Gastroesophageal sphincter (tissue), 4 donors: ENCODE measurements around the gene BRINP3. TPM values are rescaled to one million over a fixed set of nuclear protein-coding genes. Genes with fewer than 3 reads are reported as not detected.
A peak's percentile ranks its signal among the peaks of the same experiment; 100 is the strongest.

Experiments used
- ATAC-seq: fragments of 150-250 bp; one replicate; pipeline ENCODE4 v1.9.1; 2016; ENCODE audit warnings: mild to moderate bottlenecking, moderate library complexity
- H3K27ac ChIP-seq, 4 donors: fragments of 200-600 bp; sonication (generic) in 3 of 4; 1 replicate in 3 of 4; 2 replicates in 1 of 4; pipeline ENCODE4 v1.5.1; 2016 to 2019
- H3K27me3 ChIP-seq: fragments of 200-600 bp; sonication (generic); one replicate; pipeline ENCODE4 v1.5.1; 2019
- H3K36me3 ChIP-seq, 2 donors: fragments of 200-600 bp; sonication (generic); one replicate each; pipeline ENCODE4 v1.5.1; 2019; ENCODE audit warnings: control low read depth in 1 of 2
- H3K4me1 ChIP-seq, 3 donors: fragments of 200-600 bp; sonication (generic); 1 replicate in 2 of 3; 2 replicates in 1 of 3; pipeline ENCODE4 v1.5.1; 2016 to 2019; ENCODE audit warnings: control low read depth in 2 of 3
- H3K4me3 ChIP-seq, 2 donors: fragments of 200-600 bp; sonication (generic); one replicate each; pipeline ENCODE4 v1.5.1; 2019; ENCODE audit warnings: mild to moderate bottlenecking in 1 of 2, moderate library complexity in 1 of 2
- H3K9me3 ChIP-seq, 3 donors: fragments of 200-600 bp; sonication (generic); one replicate each; pipeline ENCODE4 v1.5.1; 2017 to 2019; ENCODE audit warnings: control low read depth in 2 of 3
- CTCF ChIP-seq, 4 experiments: fragments of 200-600 bp in 2 of 4; fragments of 450-650 bp in 2 of 4; sonication (generic) in 1 of 4; IDR thresholded peaks; one replicate each; pipeline ENCODE4 v1.5.1; 2017 to 2019; ENCODE audit warnings: antibody characterized with exemption in 4 of 4, mild to moderate bottlenecking in 2 of 4, moderate library complexity in 2 of 4
- EP300 ChIP-seq: sonication (generic); formaldehyde crosslinking; IDR thresholded peaks from one replicate; pipeline ENCODE4 v1.6.1; 2017; ENCODE audit warnings: antibody characterized with exemption, mild to moderate bottlenecking
- POLR2A ChIP-seq, 2 donors: fragments of 450-650 bp; IDR thresholded peaks; one replicate each; pipeline ENCODE4 v1.6.1; 2017; ENCODE audit warnings: antibody characterized with exemption in 2 of 2, mild to moderate bottlenecking in 2 of 2, moderate library complexity in 1 of 2
- POLR2AphosphoS5 ChIP-seq: sonication (generic); formaldehyde crosslinking; IDR thresholded peaks from one replicate; pipeline ENCODE4 v1.6.1; 2017; ENCODE audit warnings: antibody characterized with exemption
- WGBS, 2 donors: methylation state at CpG; one replicate each; pipeline ENCODE4 v1.1.5; 2018; ENCODE audit warnings: low coverage in 1 of 2; 5-methylcytosine and 5-hydroxymethylcytosine counted together
- total RNA-seq, 4 donors: library from RNA; depleted of rRNA; stranded (reverse); fragments of >200 nt; gene quantifications; one replicate each; pipeline ENCODE4 v1.1.0, GENCODE V29; 2016

BRINP3 gene
- total RNA-seq, 4 donors from 2014 or later = 6.7 to 24.7 (median 12.0) TPM

GRCh38 chr1:190439447-190439846 is 38.2 kb downstream of the BRINP3 start:
- H3K27me3 ChIP-seq = no peaks in the 10 kb centered on the region
- ATAC-seq = no peak
- TF ChIP-seq CTCF (IDR thresholded peaks at IDR 0.05) (no peak), POLR2AphosphoS5 (no peak), POLR2A (IDR thresholded peaks at IDR 0.05) (no peak), EP300 (no peak)
- H3K4me1 ChIP-seq = no peaks in the 10 kb centered on the region
- H3K27ac ChIP-seq = no peak overlapping the region
- no peaks in the 10 kb centered on the region for H3K9me3 ChIP-seq
- H3K4me3 ChIP-seq = no peak overlapping the region
- no peaks in the 10 kb centered on the region for H3K36me3 ChIP-seq
- 42 to 51% methylated on average over 2 of the region's 2 CpGs for WGBS, 2 donors

- WGBS, 2 donors = 84 to 100% methylated on average over 1 of the region's 1 CpG
- TF ChIP-seq CTCF (IDR thresholded peaks at IDR 0.05) (peak in 1 of 4 experiments; percentile 9), EP300 (no peak)
- Histone ChIP-seq H3K36me3 (no peaks in the 10 kb centered on the region), H3K4me1 (no peaks in the 10 kb centered on the region), H3K9me3 (no peaks in the 10 kb centered on the region), H3K4me3 (no peak overlapping the region), H3K27ac (no peak overlapping the region), H3K27me3 (no peaks in the 10 kb centered on the region)
- no peak for ATAC-seq
Measured at GRCh38 chr1:190436615-190437014, 41.0 kb downstream of the BRINP3 start.

GRCh38 chr1:190429932-190430331 is 47.7 kb downstream of the BRINP3 start:
- H3K36me3 ChIP-seq = no peaks in the 10 kb centered on the region
- no peak overlapping the region for H3K27ac ChIP-seq
- H3K9me3 ChIP-seq = no peaks in the 10 kb centered on the region
- H3K4me3 ChIP-seq = no peak overlapping the region
- whole genome bisulfite sequencing, 2 donors = 74 to 76% methylated on average over 2 of the region's 2 CpGs
- no peaks in the 10 kb centered on the region for H3K4me1 ChIP-seq
- no peaks in the 10 kb centered on the region for H3K27me3 ChIP-seq
- TF ChIP-seq POLR2AphosphoS5 (no peak), POLR2A (IDR thresholded peaks at IDR 0.05) (no peak), EP300 (no peak)
- ATAC-seq = no peak

GRCh38 chr1:190429141-190429540 is 48.5 kb downstream of the BRINP3 start:
- H3K27ac ChIP-seq = no peak overlapping the region
- no peaks in the 10 kb centered on the region for H3K9me3 ChIP-seq
- TF ChIP-seq CTCF (IDR thresholded peaks at IDR 0.05) (no peak), POLR2A (IDR thresholded peaks at IDR 0.05) (no peak), POLR2AphosphoS5 (no peak), EP300 (no peak)
- no peaks in the 10 kb centered on the region for H3K36me3 ChIP-seq
- no peak for ATAC-seq
- H3K4me1 ChIP-seq = no peaks in the 10 kb centered on the region
- H3K4me3 ChIP-seq = no peak overlapping the region
- no peaks in the 10 kb centered on the region for H3K27me3 ChIP-seq

- no peak overlapping the region for H3K27ac ChIP-seq
- no peaks in the 10 kb centered on the region for H3K27me3 ChIP-seq
- no peaks in the 10 kb centered on the region for H3K4me1 ChIP-seq
- no peak for ATAC-seq
- TF ChIP-seq EP300 (no peak), POLR2AphosphoS5 (no peak), CTCF (IDR thresholded peaks at IDR 0.05) (no peak), POLR2A (IDR thresholded peaks at IDR 0.05) (no peak)
- no peaks in the 10 kb centered on the region for H3K36me3 ChIP-seq
- H3K9me3 ChIP-seq = no peaks in the 10 kb centered on the region
- no peak overlapping the region for H3K4me3 ChIP-seq
- WGBS, 2 donors = 80 to 100% methylated on average over 1 of the region's 1 CpG
Measured at GRCh38 chr1:190416239-190416638, 61.4 kb downstream of the BRINP3 start.
